Raji (cell line): ENCODE measurements around the gene RAF1.

Experiments
- POLR2A ChIP-seq: IDR thresholded peaks from 2 replicates; pipeline ENCODE4 v1.6.1; 2011; ENCODE audit warnings: low read depth, low read length, control low read depth; ENCODE audit not compliant: insufficient read depth

Gene RAF1

GRCh38 chr3:12620305-12620704, 43.6 kb downstream of the RAF1 start:
- no peak for TF ChIP-seq POLR2A

DNA sequence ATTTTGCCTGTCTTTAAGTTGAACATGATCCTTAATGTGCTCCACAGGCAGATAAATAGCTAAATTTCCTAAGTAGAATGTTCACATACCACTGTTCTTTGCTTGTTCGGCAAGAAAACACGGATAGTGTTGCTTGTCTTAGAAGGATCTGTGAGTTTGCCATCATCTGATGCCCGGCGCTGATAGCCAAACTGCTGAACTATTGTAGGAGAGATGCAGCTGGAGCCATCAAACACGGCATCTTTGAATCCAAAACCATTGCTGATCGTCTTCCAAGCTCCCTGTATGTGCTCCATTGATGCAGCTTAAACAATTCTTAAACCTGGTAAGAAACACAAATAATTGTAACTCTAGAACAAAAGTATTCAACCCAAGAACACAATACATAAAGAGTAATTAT, 45.5 kb downstream of the RAF1 start:
- no peak for TF ChIP-seq POLR2A

- no peak for TF ChIP-seq POLR2A
Measured at GRCh38 chr3:12615266-12615665, 48.7 kb downstream of the RAF1 start.

- TF ChIP-seq POLR2A: no peak
Measured at GRCh38 chr3:12613250-12613649, 50.7 kb downstream of the RAF1 start.

GRCh38 chr3:12612514-12613226, 51.2 kb downstream of the RAF1 start:
- TF ChIP-seq POLR2A: no peak

DNA sequence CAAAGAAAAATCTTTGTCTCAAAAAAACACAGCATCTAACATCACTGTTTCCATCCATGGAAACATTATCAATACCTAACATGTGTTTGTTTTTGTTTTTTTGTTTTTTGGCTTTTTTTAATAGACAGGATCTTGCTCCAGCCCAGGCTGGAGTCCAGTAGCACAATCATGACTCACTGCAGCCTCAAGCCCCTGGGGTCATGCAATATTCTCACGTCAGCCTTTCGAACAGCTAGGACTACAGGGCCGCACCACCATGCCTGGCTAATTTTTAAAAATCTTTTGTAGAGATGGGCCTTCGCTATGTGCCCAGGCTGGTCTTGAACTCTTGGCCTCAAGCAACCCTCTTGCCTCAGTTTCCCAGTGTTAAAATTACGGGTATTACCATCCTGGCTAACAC, 52.8 kb downstream of the RAF1 start:
- no peak for TF ChIP-seq POLR2A

DNA sequence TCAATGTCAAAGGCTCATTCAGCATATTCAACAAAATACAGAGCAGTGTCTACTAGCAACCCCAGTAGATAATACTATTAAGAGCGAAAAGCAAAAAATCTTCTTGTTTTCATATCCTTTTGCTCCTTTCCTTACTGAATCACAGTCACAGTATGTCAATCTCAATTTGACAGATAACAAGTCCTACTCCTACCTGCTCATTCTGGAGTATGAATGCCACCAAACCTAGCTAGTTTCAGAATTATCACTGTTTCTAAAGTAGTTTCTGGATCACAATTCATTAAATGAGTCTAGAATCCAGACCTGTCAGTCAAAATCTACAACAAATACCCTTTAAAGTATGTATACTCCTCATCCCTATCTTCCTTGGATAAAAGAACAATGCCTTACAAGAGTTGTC, 55.5 kb downstream of the RAF1 start:
- TF ChIP-seq POLR2A: no peak

- no peak for TF ChIP-seq POLR2A
Measured at GRCh38 chr3:12603969-12604368, 59.9 kb downstream of the RAF1 start.

DNA sequence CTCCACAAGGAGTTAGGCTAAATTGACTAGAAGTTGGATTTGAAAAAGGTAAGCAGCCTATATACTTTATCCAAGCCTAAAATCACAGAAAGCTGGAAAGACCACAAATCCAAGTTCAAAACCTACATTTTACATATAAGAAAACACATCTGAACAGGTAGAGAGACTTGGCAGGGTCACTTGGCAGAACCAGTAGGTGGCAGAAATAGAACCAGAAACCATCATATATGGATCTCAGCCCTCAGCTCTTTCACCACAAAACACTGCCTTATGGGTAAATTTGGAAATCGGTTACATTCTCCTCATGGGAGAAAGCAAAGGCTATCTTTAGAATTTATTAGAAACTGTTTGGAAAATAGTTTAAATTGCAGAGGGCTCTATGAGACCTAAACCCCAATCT, 62.8 kb downstream of the RAF1 start:
- TF ChIP-seq POLR2A: no peak

DNA sequence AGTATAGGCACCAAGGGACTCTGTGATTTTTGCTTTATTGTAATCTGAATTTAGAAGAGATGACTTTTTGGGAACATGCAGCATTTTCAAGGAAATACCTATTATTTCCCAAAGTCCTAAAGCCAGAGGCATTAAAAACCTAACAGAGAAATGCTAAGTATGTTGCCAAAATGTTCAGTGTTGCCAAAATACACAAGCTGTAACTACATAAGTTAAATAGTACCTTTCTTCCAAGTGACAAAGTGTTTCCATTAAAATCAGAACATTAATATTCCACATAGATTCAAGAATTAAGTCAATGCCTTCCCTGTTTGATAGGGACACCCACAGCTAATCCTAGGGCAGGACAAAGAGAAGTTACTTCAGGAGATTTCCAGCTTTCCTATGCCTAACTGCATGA, 65.0 kb downstream of the RAF1 start:
- TF ChIP-seq POLR2A: no peak

- no peak for TF ChIP-seq POLR2A
Measured at GRCh38 chr3:12593473-12593872, 70.4 kb downstream of the RAF1 start.

DNA sequence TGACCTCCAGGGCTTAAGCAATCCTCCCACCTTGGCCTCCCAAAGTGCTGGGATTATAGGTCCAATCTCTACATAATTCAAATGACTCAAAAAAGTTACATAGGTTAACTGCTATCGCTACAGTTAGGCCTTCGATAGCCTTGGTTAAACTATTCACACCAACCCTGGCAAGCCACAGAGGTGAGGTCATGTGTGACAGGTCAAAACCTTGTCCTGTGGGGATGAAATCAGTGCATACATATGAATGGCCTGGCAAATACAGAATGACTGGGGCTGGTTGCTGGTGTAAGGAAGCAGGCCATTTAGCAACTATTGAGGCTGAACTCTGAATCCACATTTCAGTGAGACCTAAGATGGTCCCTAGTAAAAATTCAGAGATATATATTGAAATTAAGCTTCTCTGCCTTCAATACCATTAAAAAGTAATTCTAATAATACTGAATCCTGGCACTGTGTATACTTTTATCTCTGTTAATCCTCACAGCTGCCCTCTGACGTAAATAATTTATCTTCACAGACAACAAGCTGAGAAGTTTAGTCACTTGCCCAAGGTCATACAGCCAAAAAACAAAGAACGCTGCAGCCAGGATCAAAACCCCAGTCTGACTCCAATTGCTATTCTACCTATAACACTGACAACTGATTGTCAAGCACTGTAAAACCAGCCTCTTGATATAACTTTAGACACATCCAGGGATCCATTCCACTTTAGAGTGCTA, 71.8 kb downstream of the RAF1 start:
- TF ChIP-seq POLR2A: no peak

- no peak for TF ChIP-seq POLR2A
Measured at GRCh38 chr3:12591456-12591855, 72.5 kb downstream of the RAF1 start.

GRCh38 chr3:12590096-12590495, 73.8 kb downstream of the RAF1 start:
- TF ChIP-seq POLR2A: no peak

GRCh38 chr3:12588039-12589009, 75.6 kb downstream of the RAF1 start:
- no peak for TF ChIP-seq POLR2A
